K562 (cell line): ENCODE data around the gene CD44. TPM values are rescaled to one million over a fixed set of nuclear protein-coding genes. Genes with fewer than 3 reads are reported as not detected.

Source experiments
- ATAC-seq: fragments of 200-7000 bp; cut with Tn5 transposase; 3 replicates; pipeline ENCODE4 v1.9.1; 2020; ENCODE audit warnings: moderate library complexity
- BruUV-seq: library from RNA; stranded (reverse); fragments of 400-500 nt; replicated peaks from 2 replicates; lab custom pipeline; 2021; lab: Mats Ljungman, UMichigan
- CTCF ChIA-PET: fragments of 300-600 bp; formaldehyde crosslinking; extraction: SDS; loops from one replicate; lab custom pipeline; 2021; ENCODE audit warnings: low intra/inter-chr PET ratio; lab: Yijun Ruan, JAX
- POLR2A ChIA-PET: fragments of 300-600, 350-650 bp; sonication (Branson Sonifier 250); formaldehyde crosslinking; extraction: SDS; loops from one replicate; lab custom pipeline; 2021; ENCODE audit warnings: antibody characterized with exemption, inconsistent platforms; lab: Yijun Ruan, JAX
- DNase-seq, 4 experiments: peaks; one replicate each; pipeline versions ENCODE4 v3.0.0 to v3.0.0-alpha.2; 2011 to 2018; ENCODE audit warnings: low spot score in 3 of 4, mixed read lengths in 3 of 4; ENCODE audit errors: extremely low read depth in 1 of 4
- FAIRE-seq: peaks from 2 replicates; lab custom pipeline; 2011; peaks lifted over from hg19 to GRCh38; lab: Jason Lieb, UNC
- H2AFZ ChIP-seq: 2 replicates; pipeline ENCODE4 v1.6.0; 2011; ENCODE audit warnings: low read depth, low read length, control low read depth, inconsistent platforms
- H3K27ac ChIP-seq: fragments of 200-600 bp; 3 replicates; pipeline ENCODE4 v1.8.0; 2011; ENCODE audit warnings: low read depth, mild to moderate bottlenecking, control low read depth, inconsistent platforms, low read length, moderate library complexity, mixed read lengths; ENCODE audit errors: extremely low read depth
- H3K27me3 ChIP-seq, 2 experiments: fragments of 300-600 bp in 1 of 2; 2 replicates in 1 of 2; 3 replicates in 1 of 2; pipeline versions ENCODE4 v1.6.0 to v1.8.0; 2011; ENCODE audit warnings: inconsistent platforms in 2 of 2, low read length in 2 of 2, mild to moderate bottlenecking in 1 of 2, mixed read lengths in 1 of 2, moderate library complexity in 1 of 2; ENCODE audit not compliant: control insufficient read depth in 2 of 2, insufficient read depth in 2 of 2
- H3K36me3 ChIP-seq: fragments of 300-600 bp; 3 replicates; pipeline ENCODE4 v1.8.0; 2011; ENCODE audit warnings: mild to moderate bottlenecking, low read length, inconsistent platforms; ENCODE audit not compliant: control insufficient read depth, insufficient read depth
- H3K4me1 ChIP-seq, 2 experiments: fragments of 200-600 bp in 1 of 2; replicated peaks in 1 of 2; 2 replicates in 1 of 2; 3 replicates in 1 of 2; pipeline versions ENCODE4 v1.5.1 to v1.8.0; 2011; ENCODE audit warnings: inconsistent platforms in 2 of 2, low read length in 2 of 2, mild to moderate bottlenecking in 1 of 2, mixed read lengths in 1 of 2, moderate library complexity in 1 of 2; ENCODE audit not compliant: control insufficient read depth in 2 of 2, insufficient read depth in 2 of 2
- H3K4me2 ChIP-seq: 2 replicates; pipeline ENCODE4 v1.6.1; 2011; ENCODE audit warnings: low read length, control low read depth, inconsistent platforms, mixed read lengths; ENCODE audit not compliant: insufficient read depth
- H3K4me3 ChIP-seq: fragments of 200-600 bp; sonication (generic), shearing (Covaris generic); 2 replicates; pipeline ENCODE4 v1.5.1; 2016; ENCODE audit warnings: control low read depth, inconsistent platforms
- H3K79me2 ChIP-seq: fragments of 200-600 bp; 3 replicates; pipeline ENCODE4 v1.8.0; 2011; ENCODE audit warnings: low read length, inconsistent platforms; ENCODE audit not compliant: control insufficient read depth, insufficient read depth
- H3K9ac ChIP-seq, 2 experiments: 2 replicates each; pipeline versions ENCODE4 v1.6.0 to v1.6.1; 2011; ENCODE audit warnings: low read depth in 2 of 2, low read length in 2 of 2, control low read depth in 1 of 2, inconsistent platforms in 1 of 2, mild to moderate bottlenecking in 1 of 2, mixed read lengths in 1 of 2; ENCODE audit not compliant: insufficient read depth in 1 of 2
- H3K9me1 ChIP-seq: one replicate; pipeline ENCODE4 v1.6.0; 2011; ENCODE audit warnings: inconsistent platforms, mild to moderate bottlenecking, low read length, moderate library complexity; ENCODE audit not compliant: control insufficient read depth, insufficient read depth
- H3K9me3 ChIP-seq: replicated peaks from 2 replicates; pipeline ENCODE4 v1.5.1; 2011; ENCODE audit warnings: low read depth, low read length, inconsistent platforms; ENCODE audit not compliant: control insufficient read depth, insufficient read depth
- H4K20me1 ChIP-seq: replicated peaks from 2 replicates; pipeline ENCODE4 v1.6.1; 2011; ENCODE audit warnings: low read length, inconsistent platforms, mixed read lengths; ENCODE audit not compliant: control insufficient read depth, insufficient read depth
- ETS1 ChIP-seq: conservative IDR thresholded peaks from 2 replicates; pipeline ENCODE4 v1.6.1; 2011; ENCODE audit warnings: low read depth, mild to moderate bottlenecking, low read length; ENCODE audit not compliant: control insufficient read depth
- ETV5 ChIP-seq: sonication (generic); formaldehyde crosslinking; IDR thresholded peaks from 2 replicates; pipeline ENCODE4 v1.4.0; 2020; ENCODE audit warnings: low read depth, mild to moderate bottlenecking, missing genetic modification reagents
- NFYB ChIP-seq: IDR thresholded peaks from 2 replicates; pipeline ENCODE4 v1.6.1; 2011; ENCODE audit warnings: mild to moderate bottlenecking, moderate library complexity; ENCODE audit not compliant: insufficient read length; ENCODE audit errors: extremely low read depth
- RAD51 ChIP-seq: fragments of 450-650 bp; IDR thresholded peaks from 2 replicates; pipeline ENCODE4 v1.7.1; 2016; ENCODE audit warnings: low read depth, mild to moderate bottlenecking, borderline replicate concordance
- RBM25 ChIP-seq: fragments of 200-400 bp; formaldehyde crosslinking; IDR thresholded peaks from 2 replicates; pipeline ENCODE4 v1.6.1; 2018; ENCODE audit warnings: low read length, low read depth, moderate library complexity; ENCODE audit not compliant: severe bottlenecking
- SNAPC5 ChIP-seq: fragments of 250-450 bp; sonication (Bioruptor Pico); IDR thresholded peaks from 2 replicates; pipeline ENCODE4 v1.8.0; 2021; ENCODE audit warnings: moderate library complexity, mild to moderate bottlenecking, inconsistent platforms
- U2AF2 ChIP-seq: fragments of 200-400 bp; formaldehyde crosslinking; optimal IDR thresholded peaks from 2 replicates; pipeline ENCODE3; 2017; ENCODE audit warnings: low read depth, mild to moderate bottlenecking, low read length
- USF1 ChIP-seq: sonication (generic); formaldehyde crosslinking; IDR thresholded peaks from 2 replicates; pipeline ENCODE4 v1.9.0; 2022; ENCODE audit warnings: mild to moderate bottlenecking, missing genetic modification reagents
- USF2 ChIP-seq: sonication (generic); formaldehyde crosslinking; IDR thresholded peaks from 2 replicates; pipeline ENCODE4 v1.5.0; 2020; ENCODE audit warnings: missing genetic modification reagents
- XRCC4 ChIP-seq: IDR thresholded peaks from one replicate; pipeline ENCODE4 v1.6.1; 2011; ENCODE audit not compliant: insufficient read depth, insufficient read length; ENCODE audit errors: extremely low read depth
- XRCC5 ChIP-seq: fragments of 200-400 bp; formaldehyde crosslinking; IDR thresholded peaks from 2 replicates; pipeline ENCODE4 v1.6.1; 2017; ENCODE audit warnings: low read depth, mild to moderate bottlenecking, low read length
- ZSCAN29 ChIP-seq: fragments of 450-650 bp; IDR thresholded peaks from 2 replicates; pipeline ENCODE4 v1.6.1; 2017
- WGBS: fragments of 100-300 bp; shearing (Covaris generic); methylation state at CpG from one replicate; pipeline ENCODE4 v1.1.6; 2016; ENCODE audit warnings: low coverage, mixed read lengths; ENCODE audit not compliant: insufficient coverage; ENCODE audit errors: missing lambda C conversion rate; 5-methylcytosine and 5-hydroxymethylcytosine counted together
- in situ Hi-C: fragments of 300-500 bp; cut with MboI; formaldehyde crosslinking; loops from 4 replicates; pipeline ENCODE4 v1.15.0; 2018; ENCODE audit warnings: inconsistent platforms, mixed read lengths
- intact Hi-C: fragments of 100-400 bp; cut with micrococcal nuclease; formaldehyde crosslinking; loops from 2 replicates; pipeline ENCODE4 v1.14.2; 2022
- polyA plus RNA-seq, 8 experiments: library from polyadenylated mRNA; depleted of rRNA in 4 of 8; stranded (reverse) in 5 of 8; unstranded in 3 of 8; fragments of >200 nt; fragmentation: Nextera tagmentation in 2 of 8; fragmentation: Illumina TruSeq in 1 of 8; extraction: Ambion mirVana in 2 of 8; extraction: Trizol in 1 of 8; gene quantifications; 2 replicates each; pipeline versions ENCODE4 v1.2.1 to v1.2.3, GENCODE V29; 2011 to 2014; ENCODE audit warnings: inconsistent platforms in 1 of 8, missing spikeins in 1 of 8
- total RNA-seq, 7 experiments: library from RNA; depleted of rRNA in 6 of 7; stranded (reverse); fragments of >200 nt in 6 of 7; fragmentation: Illumina TruSeq in 2 of 7; extraction: Trizol in 2 of 7; gene quantifications; 2 replicates each; pipeline versions ENCODE4 v1.2.1 to v1.2.3, GENCODE V29; 2011 to 2021; ENCODE audit warnings: low replicate concordance in 1 of 7

The CD44 gene
- total and polyA plus RNA-seq, 9 of the 15 experiments (the other 6 are each of a cell fraction or from before 2014, with no cell fraction given) = 1.2 to 13.9 (median 3.0) TPM

- no peak for TF ChIP-seq ETV5
These were observed 14.3 kb downstream of the CD44 start (continued) for GRCh38 chr11:35153280-35153679.

- no peak overlapping the region for H3K27ac ChIP-seq
- H3K4me1 ChIP-seq = no peaks in the 10 kb centered on the region
- intact Hi-C loops = no loop called here
These were observed 16.0 kb downstream of the CD44 start for GRCh38 chr11:35154952-35155351.

More at GRCh38 chr11:35154952-35155351, 16.0 kb downstream of the CD44 start:
- WGBS = 0% methylated on average over 1 of the region's 1 CpG
- BruUV-seq = no TSS peak
- H3K9me3 ChIP-seq = no peaks in the 10 kb centered on the region
- no peak overlapping the region for H3K4me3 ChIP-seq
- ATAC-seq = no peak
- peaks cover 0 to 9% of the 10 kb centered on the region in 2 experiments; a peak in 2 of 5 replicates for H3K27me3 ChIP-seq
- in situ Hi-C loops = no loop called here
- H4K20me1 ChIP-seq = no peaks in the 10 kb centered on the region
- no peak overlapping the region for H2AFZ ChIP-seq
- no peaks in the 10 kb centered on the region for H3K36me3 ChIP-seq
- H3K4me2 ChIP-seq = no peak overlapping the region
- FAIRE-seq = no peak
- peak in 3 of 4 experiments; percentile 58 to 76 (median 76) for DNase-seq
- ChIA-PET POLR2A (interaction anchor here (0.7 kb wide), 1 partner anchor 113 kb away, joined by 3 read pairs; no protein-coding TSS in a partner anchor), CTCF (no interaction called here)
- no peaks in the 10 kb centered on the region for H3K79me2 ChIP-seq
- peak; percentile 41 for TF ChIP-seq NFYB
- peak; percentile 63; the same call in 1 of the 2 replicates for TF ChIP-seq RAD51
- TF ChIP-seq XRCC5 = no peak
- TF ChIP-seq USF1 (CRISPR knock-in tag) = peak; percentile 92
- no peak for TF ChIP-seq U2AF2
- TF ChIP-seq SNAPC5 (CRISPR knock-in tag) = no peak
- peak; percentile 39 for TF ChIP-seq RBM25
- no peak for TF ChIP-seq ZSCAN29
- peak; percentile 90 for TF ChIP-seq USF2 (CRISPR knock-in tag)
- no peak for TF ChIP-seq ETS1
- no peak for TF ChIP-seq XRCC4
- no peak overlapping the region for H3K9ac ChIP-seq
- no peaks in the 10 kb centered on the region for H3K9me1 ChIP-seq
